Mucosa of gallbladder (tissue), 1 donor: ENCODE results near the gene DCHS2. TPM values are rescaled to one million over a fixed set of nuclear protein-coding genes. Genes with fewer than 3 reads are reported as not detected.

ENCODE experiments used
- DNase-seq: peaks from one replicate; pipeline ENCODE4 v3.0.0-alpha.2; 2020; ENCODE audit warnings: low spot score
- total RNA-seq: library from RNA; stranded (reverse); gene quantifications from one replicate; pipeline ENCODE4 v1.2.1, GENCODE V29; 2021
- donor health status: DM: no; HTN: no; CAD: no.

The DCHS2 gene
- total RNA-seq, 1 donor from 2014 or later, result 14.2 TPM

- no peak for DNase-seq
These were observed 171.9 kb downstream of the DCHS2 start for GRCh38 chr4:154319736-154320135.

- DNase-seq, result no peak
These were observed 174.2 kb downstream of the DCHS2 start for GRCh38 chr4:154317201-154317999.

- DNase-seq, result no peak
These were observed 175.9 kb downstream of the DCHS2 start for GRCh38 chr4:154315741-154316140.

- DNase-seq, result no peak
These were observed 177.4 kb downstream of the DCHS2 start for GRCh38 chr4:154314248-154314647.

- no peak for DNase-seq
These were observed 178.5 kb downstream of the DCHS2 start for GRCh38 chr4:154313004-154313585.

- no peak for DNase-seq
These were observed 179.4 kb downstream of the DCHS2 start for GRCh38 chr4:154312246-154312645.

GRCh38 chr4:154310578-154310977, 181.0 kb downstream of the DCHS2 start:
- DNase-seq, result no peak

GRCh38 chr4:154308207-154308606, 183.4 kb downstream of the DCHS2 start:
- DNase-seq, result no peak

- DNase-seq, result no peak
These were observed 184.1 kb downstream of the DCHS2 start for GRCh38 chr4:154307451-154307850.

GRCh38 chr4:154305616-154306015, 186.0 kb downstream of the DCHS2 start:
- no peak for DNase-seq

- DNase-seq, result no peak
These were observed 186.9 kb downstream of the DCHS2 start for GRCh38 chr4:154304679-154305078.

- DNase-seq, result no peak
These were observed 196.8 kb downstream of the DCHS2 start for GRCh38 chr4:154294652-154295350.

- DNase-seq, result no peak
These were observed 198.2 kb downstream of the DCHS2 start for GRCh38 chr4:154293427-154293826.

GRCh38 chr4:154292589-154292988, 199.0 kb downstream of the DCHS2 start:
- no peak for DNase-seq

GRCh38 chr4:154277172-154277571, 214.4 kb downstream of the DCHS2 start:
- no peak for DNase-seq

GRCh38 chr4:154276496-154276895, 215.1 kb downstream of the DCHS2 start:
- no peak for DNase-seq

GRCh38 chr4:154254999-154255398, 236.6 kb downstream of the DCHS2 start:
- DNase-seq, result no peak

- DNase-seq, result no peak
These were observed 257.0 kb downstream of the DCHS2 start for GRCh38 chr4:154234576-154234975.

GRCh38 chr4:154231806-154232478, 259.7 kb downstream of the DCHS2 start:
- no peak for DNase-seq

GRCh38 chr4:154230723-154231122, 260.9 kb downstream of the DCHS2 start:
- no peak for DNase-seq

GRCh38 chr4:154230091-154230490, 261.5 kb downstream of the DCHS2 start:
- DNase-seq, result no peak

- no peak for DNase-seq
These were observed 268.7 kb downstream of the DCHS2 start for GRCh38 chr4:154222875-154223274.
